ENCODE measurements around the gene ACBD4.

GRCh38 chr17:45138911-45139532 is 3.5 kb downstream of the ACBD4 start:
- TF ChIP-seq, protein P1, sequence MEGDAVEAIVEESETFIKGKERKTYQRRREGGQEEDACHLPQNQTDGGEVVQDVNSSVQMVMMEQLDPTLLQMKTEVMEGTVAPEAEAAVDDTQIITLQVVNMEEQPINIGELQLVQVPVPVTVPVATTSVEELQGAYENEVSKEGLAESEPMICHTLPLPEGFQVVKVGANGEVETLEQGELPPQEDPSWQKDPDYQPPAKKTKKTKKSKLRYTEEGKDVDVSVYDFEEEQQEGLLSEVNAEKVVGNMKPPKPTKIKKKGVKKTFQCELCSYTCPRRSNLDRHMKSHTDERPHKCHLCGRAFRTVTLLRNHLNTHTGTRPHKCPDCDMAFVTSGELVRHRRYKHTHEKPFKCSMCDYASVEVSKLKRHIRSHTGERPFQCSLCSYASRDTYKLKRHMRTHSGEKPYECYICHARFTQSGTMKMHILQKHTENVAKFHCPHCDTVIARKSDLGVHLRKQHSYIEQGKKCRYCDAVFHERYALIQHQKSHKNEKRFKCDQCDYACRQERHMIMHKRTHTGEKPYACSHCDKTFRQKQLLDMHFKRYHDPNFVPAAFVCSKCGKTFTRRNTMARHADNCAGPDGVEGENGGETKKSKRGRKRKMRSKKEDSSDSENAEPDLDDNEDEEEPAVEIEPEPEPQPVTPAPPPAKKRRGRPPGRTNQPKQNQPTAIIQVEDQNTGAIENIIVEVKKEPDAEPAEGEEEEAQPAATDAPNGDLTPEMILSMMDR (conservative IDR thresholded peaks at IDR 0.05; ENCODE audit: low read length): no peak
- no peak for TF ChIP-seq EZH2phosphoT487 (IDR thresholded peaks at IDR 0.05; ENCODE audit: borderline replicate concordance, low read depth, low read length)

All from OCI-LY7 (cell line).